ENCODE measurements around the gene PLCXD1.

- TF ChIP-seq, protein P1, sequence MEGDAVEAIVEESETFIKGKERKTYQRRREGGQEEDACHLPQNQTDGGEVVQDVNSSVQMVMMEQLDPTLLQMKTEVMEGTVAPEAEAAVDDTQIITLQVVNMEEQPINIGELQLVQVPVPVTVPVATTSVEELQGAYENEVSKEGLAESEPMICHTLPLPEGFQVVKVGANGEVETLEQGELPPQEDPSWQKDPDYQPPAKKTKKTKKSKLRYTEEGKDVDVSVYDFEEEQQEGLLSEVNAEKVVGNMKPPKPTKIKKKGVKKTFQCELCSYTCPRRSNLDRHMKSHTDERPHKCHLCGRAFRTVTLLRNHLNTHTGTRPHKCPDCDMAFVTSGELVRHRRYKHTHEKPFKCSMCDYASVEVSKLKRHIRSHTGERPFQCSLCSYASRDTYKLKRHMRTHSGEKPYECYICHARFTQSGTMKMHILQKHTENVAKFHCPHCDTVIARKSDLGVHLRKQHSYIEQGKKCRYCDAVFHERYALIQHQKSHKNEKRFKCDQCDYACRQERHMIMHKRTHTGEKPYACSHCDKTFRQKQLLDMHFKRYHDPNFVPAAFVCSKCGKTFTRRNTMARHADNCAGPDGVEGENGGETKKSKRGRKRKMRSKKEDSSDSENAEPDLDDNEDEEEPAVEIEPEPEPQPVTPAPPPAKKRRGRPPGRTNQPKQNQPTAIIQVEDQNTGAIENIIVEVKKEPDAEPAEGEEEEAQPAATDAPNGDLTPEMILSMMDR (IDR thresholded peaks at IDR 0.05) = no peak
- TF ChIP-seq POLR2A (IDR thresholded peaks at IDR 0.05) = no peak
Measured at GRCh38 chrX:312621-313331, 31.6 kb downstream of the PLCXD1 start.
